A172 (cell line): ENCODE measurements around the gene GZMB. TPM values are rescaled to one million over a fixed set of nuclear protein-coding genes. Genes with fewer than 3 reads are reported as not detected.

Source experiments
- total RNA-seq: library from RNA; depleted of rRNA; stranded (reverse); fragments of >200 nt; shearing (Covaris generic); gene quantifications from 2 replicates; pipeline ENCODE4 v1.2.3, GENCODE V29; 2014; rRNA removed

Gene GZMB
- total RNA-seq, 1 experiment from 2014 or later, result not detected

Other genes starting within 250 kb of the GZMB start
- 0.12 and 0.69 TPM in 2 replicates for gene NYNRIN, start 235.2 kb downstream of the GZMB start, total RNA-seq
- gene CBLN3, start 204.5 kb downstream of the GZMB start, total RNA-seq, result 0.17 TPM in 1 of 2 replicates, not detected in the other
- gene KHNYN, start 204.2 kb downstream of the GZMB start, total RNA-seq, result 15.4 and 19.5 TPM in 2 replicates
- gene SDR39U1, start 191.4 kb downstream of the GZMB start, total RNA-seq, result 3.3 and 4.0 TPM in 2 replicates
- gene CMA1, start 125.9 kb downstream of the GZMB start, total RNA-seq, result not detected in 2 replicates
- not detected in 2 replicates for gene CTSG, start 57.9 kb downstream of the GZMB start, total RNA-seq
- gene GZMH, start 24.5 kb downstream of the GZMB start, total RNA-seq, result not detected in 2 replicates